Spleen (tissue), 11 donors: Measurements from ENCODE around the gene DNAJB1. TPM values are rescaled to one million over a fixed set of nuclear protein-coding genes. Genes with fewer than 3 reads are reported as not detected.
"Not testable (repeated sequence)": the region's sequence is repeated elsewhere in the genome, so short reads cannot be mapped to it uniquely, and the experiment has no call there.

Experiments used
- DNase-seq: peaks from one replicate; pipeline ENCODE4 v3.0.0-alpha.2; 2020
- H3K27ac ChIP-seq, 8 donors: fragments of 200-600 bp; sonication (generic) in 7 of 8; 1 replicate in 4 of 8; 2 replicates in 4 of 8; pipeline versions ENCODE4 v1.5.0 to v1.8.0; 2016 to 2021; ENCODE audit warnings: inconsistent platforms in 4 of 8, mild to moderate bottlenecking in 4 of 8, moderate library complexity in 1 of 8
- H3K27me3 ChIP-seq, 7 donors: fragments of 200-600 bp; sonication (generic) in 6 of 7; replicated peaks in 1 of 7; 1 replicate in 4 of 7; 2 replicates in 3 of 7; pipeline versions ENCODE4 v1.5.0 to v1.8.0; 2016 to 2021; ENCODE audit warnings: inconsistent platforms in 3 of 7, mild to moderate bottlenecking in 1 of 7
- H3K36me3 ChIP-seq, 6 donors: fragments of 200-600 bp; sonication (generic) in 5 of 6; 1 replicate in 4 of 6; 2 replicates in 2 of 6; pipeline versions ENCODE4 v1.5.0 to v1.8.0; 2016 to 2021; ENCODE audit warnings: inconsistent platforms in 2 of 6
- H3K4me1 ChIP-seq, 6 donors: fragments of 200-600 bp; sonication (generic) in 5 of 6; 1 replicate in 3 of 6; 2 replicates in 3 of 6; pipeline versions ENCODE4 v1.5.0 to v1.8.0; 2016 to 2021; ENCODE audit warnings: inconsistent platforms in 3 of 6
- H3K4me3 ChIP-seq, 8 donors: fragments of 200-600 bp; sonication (generic) in 7 of 8; 1 replicate in 4 of 8; 2 replicates in 4 of 8; pipeline versions ENCODE4 v1.5.0 to v1.8.0; 2016 to 2021; ENCODE audit warnings: inconsistent platforms in 4 of 8, mild to moderate bottlenecking in 4 of 8, moderate library complexity in 2 of 8
- H3K9me3 ChIP-seq, 8 donors: fragments of 200-600 bp; sonication (generic) in 7 of 8; 1 replicate in 4 of 8; 2 replicates in 4 of 8; pipeline versions ENCODE4 v1.5.0 to v1.8.0; 2016 to 2021; ENCODE audit warnings: inconsistent platforms in 4 of 8
- POLR2A ChIP-seq, 3 donors: fragments of 450-650 bp; IDR thresholded peaks; one replicate each; pipeline ENCODE4 v1.5.1; 2017; ENCODE audit warnings: antibody characterized with exemption in 3 of 3, mild to moderate bottlenecking in 1 of 3
- POLR2AphosphoS5 ChIP-seq, 3 donors: sonication (generic); formaldehyde crosslinking; IDR thresholded peaks; one replicate each; pipeline ENCODE4 v1.5.1; 2017; ENCODE audit warnings: antibody characterized with exemption in 3 of 3
- WGBS, 5 donors: extraction: QIAGEN DNeasy Blood & Tissue Kit in 3 of 5; methylation state at CpG; one replicate each; pipeline versions ENCODE4 v1.1.5 to v1.1.7; 2013 to 2018; 5-methylcytosine and 5-hydroxymethylcytosine counted together
- intact Hi-C: fragments of 100-400 bp; cut with DNase I; formaldehyde crosslinking; loops from one replicate; pipeline ENCODE4 v1.15.0; 2023; ENCODE audit warnings: low total_unique reads
- polyA plus RNA-seq, 3 donors: library from polyadenylated mRNA; stranded (reverse); fragments of 200-250 nt; gene quantifications; one replicate each; pipeline ENCODE4 v1.2.1, GENCODE V29; 2013
- total RNA-seq, 7 donors: library from RNA; depleted of rRNA in 3 of 7; stranded (reverse); fragments of >200 nt in 3 of 7; fragmentation: NEBNext Ultra II Directional in 4 of 7; extraction: Animal tissue kit (Norgen Biotek cat#: 25700) in 4 of 7; gene quantifications; one replicate each; pipeline versions ENCODE4 v1.1.0 to v1.2.1, GENCODE V29; 2016 to 2021
- TF ChIP-seq, protein P1 (sequence below), 11 experiments: fragments of 200-600 bp in 7 of 11; fragments of 450-650 bp in 4 of 11; sonication (generic) in 4 of 11; IDR thresholded peaks in 8 of 11; conservative IDR thresholded peaks in 3 of 11; 1 replicate in 7 of 11; 2 replicates in 4 of 11; pipeline versions ENCODE4 v1.4.0 to v1.8.0; 2016 to 2021; ENCODE audit warnings: antibody characterized with exemption in 11 of 11, inconsistent platforms in 4 of 11, mild to moderate bottlenecking in 1 of 11
- donor health status: healthy with polysubstance abuse.
- donor health status: DM: no; HTN: no; CAD: no; lungs with moderate emphysema.
- donor health status: DM: no; HTN: no; CAD: no.
- donor health status: Bipolar disorder and iron deficiency.
- donor health status: healthy.
- donor health status: DM: no; HTN: no; CAD: no.
- donor health status: DM: yes; HTN: yes; CAD: no.

The DNAJB1 gene
- total and polyA plus RNA-seq, 10 donors: 12.6 to 157 (median 39.3) TPM

DNA sequence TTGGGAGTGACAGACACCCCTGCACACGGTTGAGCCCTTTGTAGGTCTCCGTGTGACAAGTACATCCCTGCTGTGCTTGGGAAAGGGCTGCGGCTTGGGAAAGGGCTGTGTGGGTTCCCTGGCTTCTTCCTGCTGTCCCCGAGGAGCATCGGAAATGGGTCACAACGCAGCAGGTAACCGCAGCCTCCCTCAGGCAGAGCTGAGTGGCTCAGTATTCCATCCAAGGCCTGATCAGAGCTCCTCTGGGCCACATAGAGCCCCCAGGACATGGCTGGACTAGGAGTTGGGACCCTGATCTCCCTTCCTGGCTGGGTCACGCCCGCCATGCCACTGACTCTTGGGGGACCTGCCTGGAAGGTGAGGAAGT, 27.5 kb upstream of the DNAJB1 start:
- H3K4me3 ChIP-seq: no peak overlapping the region
- no peaks in the 10 kb centered on the region for H3K27me3 ChIP-seq
- intact Hi-C loops: no loop called here
- H3K36me3 ChIP-seq: peaks cover 0 to 59% (median 4%) of the 10 kb centered on the region in 6 donors
- DNase-seq: no peak
- H3K9me3 ChIP-seq: no peaks in the 10 kb centered on the region
- no peak overlapping the region for H3K27ac ChIP-seq
- 89 to 93% (median 90%) methylated on average over 6 to 9 of the region's 9 CpGs for WGBS, 5 donors
- TF ChIP-seq, protein P1, sequence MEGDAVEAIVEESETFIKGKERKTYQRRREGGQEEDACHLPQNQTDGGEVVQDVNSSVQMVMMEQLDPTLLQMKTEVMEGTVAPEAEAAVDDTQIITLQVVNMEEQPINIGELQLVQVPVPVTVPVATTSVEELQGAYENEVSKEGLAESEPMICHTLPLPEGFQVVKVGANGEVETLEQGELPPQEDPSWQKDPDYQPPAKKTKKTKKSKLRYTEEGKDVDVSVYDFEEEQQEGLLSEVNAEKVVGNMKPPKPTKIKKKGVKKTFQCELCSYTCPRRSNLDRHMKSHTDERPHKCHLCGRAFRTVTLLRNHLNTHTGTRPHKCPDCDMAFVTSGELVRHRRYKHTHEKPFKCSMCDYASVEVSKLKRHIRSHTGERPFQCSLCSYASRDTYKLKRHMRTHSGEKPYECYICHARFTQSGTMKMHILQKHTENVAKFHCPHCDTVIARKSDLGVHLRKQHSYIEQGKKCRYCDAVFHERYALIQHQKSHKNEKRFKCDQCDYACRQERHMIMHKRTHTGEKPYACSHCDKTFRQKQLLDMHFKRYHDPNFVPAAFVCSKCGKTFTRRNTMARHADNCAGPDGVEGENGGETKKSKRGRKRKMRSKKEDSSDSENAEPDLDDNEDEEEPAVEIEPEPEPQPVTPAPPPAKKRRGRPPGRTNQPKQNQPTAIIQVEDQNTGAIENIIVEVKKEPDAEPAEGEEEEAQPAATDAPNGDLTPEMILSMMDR (IDR thresholded peaks at IDR 0.05 in 8 of 11, conservative IDR thresholded peaks at IDR 0.05 in 3 of 11): no peak
- TF ChIP-seq POLR2AphosphoS5 (IDR thresholded peaks at IDR 0.05) (no peak), POLR2A (IDR thresholded peaks at IDR 0.05) (no peak)
- peaks cover 0 to 38% (median 7%) of the 10 kb centered on the region in 6 donors for H3K4me1 ChIP-seq

DNA sequence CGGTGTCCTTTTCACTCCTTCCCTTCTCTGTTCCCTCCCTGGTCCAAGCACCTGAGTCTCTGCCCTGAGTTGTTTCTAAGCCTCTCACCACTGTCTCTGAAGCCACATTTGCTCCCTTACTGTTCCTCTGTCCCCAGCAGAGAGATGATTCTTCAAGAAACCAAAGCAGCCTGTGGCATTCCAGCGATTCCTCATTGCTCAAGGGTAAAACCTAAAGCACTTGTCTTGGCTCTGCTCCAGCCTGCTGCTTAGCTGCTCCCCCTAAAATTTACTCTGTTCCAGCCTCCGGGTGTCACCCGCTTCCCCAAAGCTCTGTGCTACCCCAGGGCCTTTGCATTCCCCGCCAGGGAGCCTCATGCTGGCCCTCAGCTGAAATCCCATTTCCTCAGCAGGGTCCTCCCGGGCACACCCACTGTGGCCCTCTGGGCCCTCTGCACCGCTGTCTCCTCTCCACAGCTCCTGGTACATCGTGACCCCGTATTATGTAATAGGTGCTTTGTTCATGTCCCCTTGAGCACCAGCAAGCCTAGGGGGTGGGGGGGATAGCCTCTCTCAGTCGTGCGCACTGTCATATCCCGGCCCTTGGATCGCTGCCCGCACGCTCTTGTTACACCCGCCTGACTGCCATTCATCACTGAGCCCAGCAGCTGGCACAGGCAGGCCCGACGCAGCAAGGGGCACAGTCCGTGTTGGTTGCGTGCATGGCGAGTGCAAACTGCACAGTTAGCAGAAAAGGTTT, 26.9 kb upstream of the DNAJB1 start:
- 82 to 89% (median 85%) methylated on average over 13 to 21 of the region's 21 CpGs for WGBS, 5 donors

DNA sequence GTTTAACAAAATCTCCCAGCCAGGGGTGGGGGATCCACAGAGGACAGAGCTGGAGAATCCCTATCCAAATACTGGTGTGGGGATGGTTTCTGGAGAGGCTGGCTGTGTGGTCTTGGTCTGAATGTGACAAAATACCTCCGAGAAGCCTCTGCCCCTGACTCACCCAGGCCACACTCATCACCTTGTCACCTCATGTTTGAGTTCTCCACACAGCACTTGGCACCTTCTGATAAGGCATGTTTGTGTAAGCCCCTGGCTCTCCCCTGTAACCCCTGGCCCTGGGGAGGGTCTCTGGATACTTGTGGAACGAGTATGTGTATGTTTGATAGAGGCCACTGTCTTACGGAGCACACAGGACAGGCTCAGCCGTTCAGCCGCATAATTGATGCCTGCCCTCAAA, 25.9 kb upstream of the DNAJB1 start:
- TF ChIP-seq, protein P1 (IDR thresholded peaks at IDR 0.05 in 8 of 11, conservative IDR thresholded peaks at IDR 0.05 in 3 of 11): no peak
- no peak for TF ChIP-seq POLR2A (IDR thresholded peaks at IDR 0.05)
- no peak for TF ChIP-seq POLR2AphosphoS5 (IDR thresholded peaks at IDR 0.05)
- H3K4me3 ChIP-seq: no peak overlapping the region
- H3K9me3 ChIP-seq: no peaks in the 10 kb centered on the region
- H3K27ac ChIP-seq: no peak overlapping the region
- intact Hi-C loops: no loop called here
- no peaks in the 10 kb centered on the region for H3K27me3 ChIP-seq
- no peak for DNase-seq
- peaks cover 0 to 60% (median 4%) of the 10 kb centered on the region in 6 donors for H3K36me3 ChIP-seq
- 86 to 100% (median 92%) methylated on average over 3 to 5 of the region's 5 CpGs for WGBS, 5 donors
- H3K4me1 ChIP-seq: peaks cover 0 to 28% (median 0%) of the 10 kb centered on the region in 6 donors

More for the DNA sequence above, 26.9 kb upstream of the DNAJB1 start:
- peaks cover 0 to 33% (median 1%) of the 10 kb centered on the region in 6 donors for H3K4me1 ChIP-seq
- no peak for DNase-seq
- no peaks in the 10 kb centered on the region for H3K9me3 ChIP-seq
- H3K36me3 ChIP-seq: peaks cover 0 to 62% (median 4%) of the 10 kb centered on the region in 6 donors
- TF ChIP-seq POLR2A (IDR thresholded peaks at IDR 0.05): no peak
- no peak for TF ChIP-seq POLR2AphosphoS5 (IDR thresholded peaks at IDR 0.05)
- no peak overlapping the region for H3K27ac ChIP-seq
- intact Hi-C loops: no loop called here
- H3K27me3 ChIP-seq: no peaks in the 10 kb centered on the region
- no peak overlapping the region for H3K4me3 ChIP-seq

DNA sequence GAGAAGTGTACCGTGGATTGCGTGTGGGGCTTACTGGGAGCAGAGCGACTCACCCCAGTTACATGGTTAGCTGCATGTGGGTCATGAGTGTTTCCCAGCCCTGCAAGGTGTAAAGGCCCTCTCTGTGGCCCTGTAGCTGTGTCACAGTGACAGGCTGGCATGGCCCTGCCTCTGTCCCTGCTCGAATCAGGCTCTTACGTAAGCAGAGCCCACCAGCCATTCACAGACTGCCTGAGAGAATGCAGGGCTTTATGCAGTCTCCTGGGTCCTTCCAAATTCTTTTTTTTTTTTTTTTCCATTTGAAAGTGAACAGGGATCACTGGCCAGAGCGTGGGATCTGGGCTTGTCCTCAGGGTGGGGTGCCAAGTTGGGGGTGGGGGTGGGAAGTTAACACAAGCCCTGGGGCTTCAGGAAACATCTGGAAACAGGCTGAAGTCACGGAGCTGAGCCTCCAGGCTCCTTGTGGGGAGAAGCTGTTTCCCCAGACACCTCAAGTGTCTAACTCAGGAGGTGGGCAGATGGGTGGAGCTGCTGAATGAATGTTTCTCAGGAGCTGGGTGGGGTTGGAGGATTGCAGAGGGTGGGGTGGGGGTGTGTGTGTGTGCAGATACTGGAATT, 24.6 kb upstream of the DNAJB1 start:
- Histone ChIP-seq H3K4me1 (peaks cover 0 to 33% (median 2%) of the 10 kb centered on the region in 6 donors), H3K27me3 (no peaks in the 10 kb centered on the region), H3K4me3 (no peak overlapping the region), H3K27ac (no peak overlapping the region), H3K36me3 (peaks cover 0 to 51% (median 4%) of the 10 kb centered on the region in 6 donors), H3K9me3 (no peaks in the 10 kb centered on the region)
- TF ChIP-seq POLR2A (IDR thresholded peaks at IDR 0.05) (no peak), POLR2AphosphoS5 (IDR thresholded peaks at IDR 0.05) (no peak)
- TF ChIP-seq, protein P1 (IDR thresholded peaks at IDR 0.05 in 8 of 11, conservative IDR thresholded peaks at IDR 0.05 in 3 of 11): no peak
- WGBS, 5 donors: 41 to 65% (median 47%) methylated on average over 7 of the region's 7 CpGs
- intact Hi-C loops: no loop called here
- DNase-seq: no peak

DNA sequence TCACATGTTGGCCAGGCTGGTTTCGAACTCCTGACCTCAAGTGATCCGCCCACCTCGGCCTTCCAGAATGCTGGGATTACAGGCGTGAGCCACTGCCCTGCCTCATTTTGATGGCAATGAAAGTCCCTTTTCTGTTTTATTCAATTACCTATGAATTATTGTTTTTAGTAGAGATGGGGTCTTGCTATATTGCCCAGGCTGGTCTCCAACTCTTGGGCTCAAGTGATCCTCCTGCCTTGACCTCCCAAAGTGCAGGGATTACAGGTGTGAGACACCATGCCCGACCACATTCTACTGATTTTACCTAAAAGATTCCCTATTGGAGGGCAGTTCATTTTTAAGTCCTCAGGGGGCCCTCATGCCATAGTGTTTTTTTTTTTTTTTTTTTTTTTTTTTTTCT, 23.8 kb upstream of the DNAJB1 start:
- Histone ChIP-seq H3K36me3 (peaks cover 0 to 50% (median 4%) of the 10 kb centered on the region in 6 donors), H3K4me1 (peaks cover 0 to 41% (median 7%) of the 10 kb centered on the region in 6 donors)
- H3K4me3 ChIP-seq, H3K27ac ChIP-seq, H3K9me3 ChIP-seq, intact Hi-C loops, DNase-seq, H3K27me3 ChIP-seq: not testable (repeated sequence)
- 77 to 96% (median 84%) methylated on average over 5 of the region's 5 CpGs for WGBS, 5 donors
